ENCODE results near the gene ATXN7. TPM values are rescaled to one million over a fixed set of nuclear protein-coding genes. Genes with fewer than 3 reads are reported as not detected.

The ATXN7 gene
- total and polyA plus RNA-seq, 2 of the 4 experiments (the other 2 are of a cell fraction) = 8.6 to 13.6 TPM

GRCh38 chr3:64028754-64029153 lies 165.1 kb downstream of the ATXN7 start:
- H3K23ac ChIP-seq (ENCODE audit: low read depth, low read length) = no peak overlapping the region
- H3K4me1 ChIP-seq (ENCODE audit: control insufficient read depth, insufficient read depth, low read length) = peaks cover 3% of the 10 kb centered on the region; the same call in 1 of the 2 replicates
- H2AK9ac ChIP-seq (replicated peaks; ENCODE audit: low read depth, low read length, poor library complexity) = no peak overlapping the region
- no peak overlapping the region for H3K14ac ChIP-seq (replicated peaks; ENCODE audit: low read depth, low read length)
- no peak overlapping the region for H2BK20ac ChIP-seq (ENCODE audit: low read depth, low read length)
- no peaks in the 10 kb centered on the region for H3K79me1 ChIP-seq (ENCODE audit: low read depth in 1 of 2, low read length in 2 of 2)
- H3K27me3 ChIP-seq (ENCODE audit: control insufficient read depth, insufficient read depth, low read length) = peaks cover 4% of the 10 kb centered on the region
- H3K4me3 ChIP-seq (ENCODE audit: insufficient read depth, low read depth, low read length) = no peak overlapping the region
- BruUV-seq (replicated peaks) = no TSS peak
- H3K56ac ChIP-seq (ENCODE audit: extremely low read depth, insufficient read depth, low read length) = no peak overlapping the region
- no peak overlapping the region for H2BK5ac ChIP-seq (ENCODE audit: low read depth, low read length, poor library complexity, severe bottlenecking)
- H3K9me1 ChIP-seq (ENCODE audit: insufficient read depth, low read length) = no peaks in the 10 kb centered on the region
- no peaks in the 10 kb centered on the region for H3K9me3 ChIP-seq (ENCODE audit: control insufficient read depth, insufficient read depth, low read length)
- ATAC-seq (ENCODE audit: low read depth) (no peak), DNase-seq (no peak)
- intact Hi-C loops (cut with micrococcal nuclease) (loop anchor here (5.0 kb wide), 1 partner anchor 314 kb away; no protein-coding TSS in a partner anchor), in situ Hi-C loops (cut with MboI; ENCODE audit: low sequenced_read_pairs) (loop anchor here (5.0 to 25.0 kb wide), 3 partner anchors 184 to 454 kb away; no protein-coding TSS in a partner anchor), dilution Hi-C loops (cut with HindIII; ENCODE audit: low sequenced_read_pairs, unreplicated experiment) (loop anchor here (25.0 kb wide), 1 partner anchor 434 kb away; no protein-coding TSS in a partner anchor)
- no peak for TF ChIP-seq USF2 (IDR thresholded peaks at IDR 0.05; ENCODE audit: low read depth, low read length)
- no peak for TF ChIP-seq MAFK (IDR thresholded peaks at IDR 0.05; ENCODE audit: low read depth, low read length)
- TF ChIP-seq MXI1 (IDR thresholded peaks at IDR 0.05; ENCODE audit: borderline replicate concordance, low read depth, low read length) = no peak
- TF ChIP-seq, protein P1, sequence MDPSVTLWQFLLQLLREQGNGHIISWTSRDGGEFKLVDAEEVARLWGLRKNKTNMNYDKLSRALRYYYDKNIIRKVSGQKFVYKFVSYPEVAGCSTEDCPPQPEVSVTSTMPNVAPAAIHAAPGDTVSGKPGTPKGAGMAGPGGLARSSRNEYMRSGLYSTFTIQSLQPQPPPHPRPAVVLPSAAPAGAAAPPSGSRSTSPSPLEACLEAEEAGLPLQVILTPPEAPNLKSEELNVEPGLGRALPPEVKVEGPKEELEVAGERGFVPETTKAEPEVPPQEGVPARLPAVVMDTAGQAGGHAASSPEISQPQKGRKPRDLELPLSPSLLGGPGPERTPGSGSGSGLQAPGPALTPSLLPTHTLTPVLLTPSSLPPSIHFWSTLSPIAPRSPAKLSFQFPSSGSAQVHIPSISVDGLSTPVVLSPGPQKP (IDR thresholded peaks at IDR 0.05; ENCODE audit: borderline replicate concordance, low read depth, low read length) = no peak
- TF ChIP-seq FOS (IDR thresholded peaks at IDR 0.05; ENCODE audit: low read depth, low read length) = no peak
- H2BK120ac ChIP-seq (ENCODE audit: low read depth, low read length) = no peak overlapping the region
- H3K18ac ChIP-seq (ENCODE audit: low read depth, low read length) = no peak overlapping the region
- POLR2A ChIA-PET (ENCODE audit: unreplicated experiment) = no interaction called here
- no peak overlapping the region for H4K8ac ChIP-seq (ENCODE audit: low read depth in 2 of 2, low read length in 2 of 2)
- WGBS, 2 experiments (ENCODE audit: extremely low coverage in 2 of 2, insufficient read length in 1 of 2) = no CpG with 5 or more reads among the region's 3 CpGs
- H3K4me2 ChIP-seq (ENCODE audit: low read depth, low read length) = no peak overlapping the region
- no peak overlapping the region for H4K91ac ChIP-seq (ENCODE audit: insufficient read depth, low read depth, low read length)
- H2BK15ac ChIP-seq (ENCODE audit: low read depth, low read length) = no peak overlapping the region
- no peak overlapping the region for H4K5ac ChIP-seq (ENCODE audit: low read depth, low read length)
- no peak overlapping the region for H3K9ac ChIP-seq (ENCODE audit: low read depth, low read length)
- H2AK5ac ChIP-seq (ENCODE audit: low read depth, low read length) = no peak overlapping the region
- no peak overlapping the region for H3K4ac ChIP-seq (ENCODE audit: low read depth, low read length)
- CTCF ChIA-PET = no interaction called here
- no peaks in the 10 kb centered on the region for H4K20me1 ChIP-seq (ENCODE audit: insufficient read depth, low read length)
- no peaks in the 10 kb centered on the region for H3K36me3 ChIP-seq (ENCODE audit: control insufficient read depth, insufficient read depth, low read length)
- H3K27ac ChIP-seq (ENCODE audit: insufficient read depth, low read length) = no peak overlapping the region
- no peak overlapping the region for H2AFZ ChIP-seq (replicated peaks; ENCODE audit: low read length, poor library complexity)
